ENCODE results near the gene INA.
A peak's percentile ranks its signal among the peaks of the same experiment; 100 is the strongest.
"Not testable (repeated sequence)": the region's sequence is repeated elsewhere in the genome, so short reads cannot be mapped to it uniquely, and the experiment has no call there.

The INA gene

DNA sequence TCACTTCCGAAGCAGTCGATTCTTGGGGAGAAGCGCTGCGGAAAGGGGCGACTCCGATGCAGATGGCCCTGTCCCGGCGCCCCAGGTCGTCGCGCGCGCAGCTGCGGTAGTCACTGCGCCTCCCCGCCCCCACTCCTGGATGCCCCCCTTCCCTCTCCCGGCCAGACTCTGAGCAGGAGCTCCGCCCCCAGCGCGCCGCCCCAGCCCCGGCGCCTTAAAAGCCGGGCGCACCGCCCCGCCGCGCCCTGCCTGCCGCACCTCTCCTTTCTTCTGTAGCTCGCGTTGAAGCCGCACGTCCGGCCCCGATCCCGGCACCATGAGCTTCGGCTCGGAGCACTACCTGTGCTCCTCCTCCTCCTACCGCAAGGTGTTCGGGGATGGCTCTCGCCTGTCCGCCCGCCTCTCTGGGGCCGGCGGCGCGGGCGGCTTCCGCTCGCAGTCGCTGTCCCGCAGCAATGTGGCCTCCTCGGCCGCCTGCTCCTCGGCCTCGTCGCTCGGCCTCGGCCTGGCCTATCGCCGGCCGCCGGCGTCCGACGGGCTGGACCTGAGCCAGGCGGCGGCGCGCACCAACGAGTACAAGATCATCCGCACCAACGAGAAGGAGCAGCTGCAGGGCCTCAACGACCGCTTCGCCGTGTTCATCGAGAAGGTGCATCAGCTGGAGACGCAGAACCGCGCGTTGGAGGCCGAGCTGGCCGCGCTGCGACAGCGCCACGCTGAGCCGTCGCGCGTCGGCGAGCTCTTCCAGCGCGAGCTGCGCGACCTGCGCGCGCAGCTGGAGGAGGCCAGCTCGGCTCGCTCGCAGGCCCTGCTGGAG lies at the start of gene INA:
Gene INA (plus strand): TSS at position 243 of the 817 bp plus-strand sequence. CDS start 74 bp downstream, at position 317.
- peak within 1 kb of the TSS; percentile 64 for H3K9ac ChIP-seq (ENCODE audit: low read length)
- H3K4me3 ChIP-seq (ENCODE audit: low read depth, low read length) = peak within 1 kb of the TSS; percentile 66

DNA sequence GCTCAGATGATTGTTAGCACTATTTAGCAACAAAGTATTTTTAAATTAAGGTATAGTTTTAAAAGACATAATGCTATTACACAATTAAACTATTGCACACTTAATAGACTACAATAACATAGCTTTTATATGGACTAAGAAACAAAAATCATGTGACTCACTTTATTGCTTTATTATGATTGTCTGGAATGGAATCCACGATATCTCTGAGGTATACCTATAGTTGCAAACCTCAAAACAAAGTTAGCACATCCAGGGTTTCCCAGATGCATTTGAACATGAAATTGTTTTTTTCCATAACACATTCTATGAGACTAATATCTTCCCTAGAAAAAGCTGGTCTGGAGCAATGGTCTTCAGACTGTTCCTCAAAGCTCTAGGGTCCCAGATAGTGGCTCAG lies 49.5 kb upstream of the INA start:
- no peak overlapping the region for H3K9ac ChIP-seq (ENCODE audit: low read length)
- H3K27me3 ChIP-seq (ENCODE audit: control insufficient read depth, insufficient read depth, low read length) = no peaks in the 10 kb centered on the region
- H3K9me3 ChIP-seq (ENCODE audit: control insufficient read depth, insufficient read depth, low read depth, low read length) = peaks cover 25% of the 10 kb centered on the region
- H3K36me3 ChIP-seq (ENCODE audit: control insufficient read depth, insufficient read depth, low read length) = no peaks in the 10 kb centered on the region
- H3K27ac ChIP-seq (ENCODE audit: low read depth, low read length) = no peak overlapping the region
- H3K4me1 ChIP-seq (ENCODE audit: control insufficient read depth, insufficient read depth, low read length) = peaks cover 20% of the 10 kb centered on the region
- no peak overlapping the region for H3K4me3 ChIP-seq (ENCODE audit: low read depth, low read length)

More for the DNA sequence above, at the start of gene INA:
- Histone ChIP-seq H3K27ac (ENCODE audit: low read depth, low read length) (no peak within 1 kb of the TSS), H3K9me3 (ENCODE audit: control insufficient read depth, insufficient read depth, low read depth, low read length) (no peaks in the 10 kb centered on the region), H3K27me3 (ENCODE audit: control insufficient read depth, insufficient read depth, low read length) (peaks cover 63% of the 10 kb centered on the region), H3K4me1 (ENCODE audit: control insufficient read depth, insufficient read depth, low read length) (peaks cover 24% of the 10 kb centered on the region), H3K36me3 (ENCODE audit: control insufficient read depth, insufficient read depth, low read length) (no peaks in the 10 kb centered on the region)

DNA sequence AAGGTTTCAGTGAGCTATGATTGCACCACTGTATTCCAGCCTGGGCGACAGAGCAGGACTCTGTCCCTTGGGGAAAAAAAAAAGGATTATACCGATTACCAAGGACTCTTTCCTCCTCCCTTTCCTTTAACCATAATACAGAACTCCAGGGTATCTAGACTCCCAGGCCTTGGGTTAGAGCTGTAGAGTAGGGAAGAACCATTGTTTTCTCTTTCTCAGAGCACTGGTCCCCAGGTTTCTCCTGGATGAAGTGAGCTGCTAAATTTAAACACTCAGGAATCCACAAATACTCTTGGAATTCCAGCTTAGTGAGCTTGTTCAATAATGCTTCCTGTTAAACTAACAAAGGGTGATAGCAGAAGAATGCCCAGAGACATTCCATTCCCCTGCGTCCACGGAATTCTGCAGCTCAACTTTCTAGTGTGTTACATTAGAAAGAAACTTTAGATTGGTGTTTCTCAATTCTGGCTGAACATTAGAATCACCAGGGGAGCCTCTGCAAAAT lies 45.8 kb upstream of the INA start:
- no peaks in the 10 kb centered on the region for H3K36me3 ChIP-seq (ENCODE audit: control insufficient read depth, insufficient read depth, low read length)
- H3K4me3 ChIP-seq (ENCODE audit: low read depth, low read length) = no peak overlapping the region
- no peaks in the 10 kb centered on the region for H3K27me3 ChIP-seq (ENCODE audit: control insufficient read depth, insufficient read depth, low read length)
- peak overlapping the region; percentile 61 for H3K9ac ChIP-seq (ENCODE audit: low read length)
- H3K4me1 ChIP-seq (ENCODE audit: control insufficient read depth, insufficient read depth, low read length) = peaks cover 24% of the 10 kb centered on the region
- H3K9me3 ChIP-seq (ENCODE audit: control insufficient read depth, insufficient read depth, low read depth, low read length) = 0 out of 2 replicates have a peak, but pooled peaks cover 3% of the 10 kb centered on the region
- peak overlapping the region; percentile 88 for H3K27ac ChIP-seq (ENCODE audit: low read depth, low read length)

DNA sequence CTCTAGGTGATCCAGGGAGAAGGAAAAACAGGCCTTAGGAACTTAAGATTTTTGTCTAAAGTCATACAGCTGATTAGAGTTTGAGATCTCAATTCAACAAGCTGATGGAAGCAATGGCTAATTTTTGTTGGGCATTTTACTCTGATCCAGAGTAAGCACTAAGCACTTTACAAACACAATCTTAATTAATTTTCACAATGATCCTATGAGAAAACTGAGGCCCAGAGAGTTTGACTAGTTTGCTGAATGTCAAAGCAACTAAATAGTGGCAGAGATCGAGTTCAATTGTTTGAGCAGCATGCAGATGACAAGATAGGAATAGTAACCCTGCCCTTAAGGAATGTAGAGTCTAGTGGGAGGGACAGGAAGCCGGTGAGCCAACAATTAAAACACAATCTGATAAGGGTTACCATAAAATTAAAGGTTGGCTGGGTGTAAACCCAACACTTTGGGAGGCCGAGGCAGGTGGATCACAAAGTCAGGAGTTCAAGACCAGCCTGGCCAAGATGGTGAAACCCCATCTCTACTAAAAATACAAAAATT lies 44.7 kb upstream of the INA start:
- H3K9me3 ChIP-seq (ENCODE audit: control insufficient read depth, insufficient read depth, low read depth, low read length) = no peaks in the 10 kb centered on the region
- no peaks in the 10 kb centered on the region for H3K36me3 ChIP-seq (ENCODE audit: control insufficient read depth, insufficient read depth, low read length)
- peaks cover 24% of the 10 kb centered on the region for H3K4me1 ChIP-seq (ENCODE audit: control insufficient read depth, insufficient read depth, low read length)
- H3K27ac ChIP-seq (ENCODE audit: low read depth, low read length) = peak overlapping the region; percentile 88
- H3K27me3 ChIP-seq (ENCODE audit: control insufficient read depth, insufficient read depth, low read length) = no peaks in the 10 kb centered on the region
- no peak overlapping the region for H3K4me3 ChIP-seq (ENCODE audit: low read depth, low read length)
- peak overlapping the region; percentile 52 for H3K9ac ChIP-seq (ENCODE audit: low read length)

DNA sequence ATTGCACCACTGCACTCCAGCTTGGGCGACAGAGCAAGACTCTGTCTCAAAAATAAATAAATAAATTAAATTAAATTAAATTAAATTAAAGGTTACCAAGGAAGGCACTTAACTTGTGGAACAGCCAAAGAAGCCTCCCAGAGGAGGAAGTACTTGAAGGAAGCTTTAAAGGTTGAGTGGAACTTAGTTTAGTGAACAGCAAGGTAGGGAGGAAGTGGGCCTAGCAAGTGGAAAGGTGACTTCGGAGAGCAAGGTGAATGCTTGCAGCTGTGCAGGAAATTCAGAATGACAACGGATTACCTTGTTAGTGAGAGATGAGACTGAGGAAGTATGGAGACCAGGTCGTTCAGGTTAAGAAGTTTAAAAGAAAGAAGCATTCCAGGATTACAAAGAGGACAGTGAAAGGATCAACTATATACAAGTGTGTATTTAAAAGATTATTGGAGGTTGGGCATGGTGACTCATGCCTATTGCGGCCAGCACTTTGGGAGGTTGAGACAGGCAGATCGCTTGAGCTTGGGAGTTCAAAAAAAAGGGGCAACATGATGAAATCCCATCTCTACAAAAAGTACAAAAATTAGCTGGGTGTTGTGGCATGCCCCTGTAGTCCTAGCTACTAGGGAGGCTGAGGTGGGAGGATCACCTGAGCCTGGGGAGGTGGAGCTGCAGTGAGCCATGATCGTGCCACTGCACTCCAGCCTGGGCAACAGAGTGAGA lies 44.0 kb upstream of the INA start:
- peak overlapping the region; percentile 42; the same call in 1 of the 2 replicates for H3K27ac ChIP-seq (ENCODE audit: low read depth, low read length)
- peaks cover 24% of the 10 kb centered on the region for H3K4me1 ChIP-seq (ENCODE audit: control insufficient read depth, insufficient read depth, low read length)
- no peaks in the 10 kb centered on the region for H3K27me3 ChIP-seq (ENCODE audit: control insufficient read depth, insufficient read depth, low read length)
- H3K36me3 ChIP-seq (ENCODE audit: control insufficient read depth, insufficient read depth, low read length) = no peaks in the 10 kb centered on the region
- H3K4me3 ChIP-seq (ENCODE audit: low read depth, low read length) = no peak overlapping the region
- H3K9ac ChIP-seq (ENCODE audit: low read length) = peak overlapping the region; percentile 13
- H3K9me3 ChIP-seq (ENCODE audit: control insufficient read depth, insufficient read depth, low read depth, low read length) = no peaks in the 10 kb centered on the region

DNA sequence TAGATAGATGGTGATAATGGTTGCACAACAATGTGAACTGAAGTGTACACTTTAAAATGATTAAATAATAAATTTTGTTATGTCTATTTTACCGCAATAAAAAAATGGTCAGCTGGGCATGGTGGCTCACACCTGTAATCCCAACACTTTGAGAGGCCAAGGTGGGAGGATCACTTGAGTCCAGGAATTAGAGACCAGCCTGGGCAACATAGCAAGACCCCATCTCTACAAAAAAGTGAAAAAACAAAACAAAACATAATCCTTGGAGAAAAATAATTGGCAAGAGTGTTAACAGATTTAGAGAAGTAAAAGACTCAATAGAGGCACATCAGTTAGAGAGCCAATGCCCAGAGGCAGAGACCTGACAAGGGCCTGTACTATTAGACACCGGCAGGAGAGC lies 41.2 kb upstream of the INA start:
- Histone ChIP-seq H3K9ac (ENCODE audit: low read length) (no peak overlapping the region), H3K9me3 (ENCODE audit: control insufficient read depth, insufficient read depth, low read depth, low read length) (no peaks in the 10 kb centered on the region), H3K4me1 (ENCODE audit: control insufficient read depth, insufficient read depth, low read length) (peaks cover 18% of the 10 kb centered on the region), H3K36me3 (ENCODE audit: control insufficient read depth, insufficient read depth, low read length) (no peaks in the 10 kb centered on the region), H3K27me3 (ENCODE audit: control insufficient read depth, insufficient read depth, low read length) (no peaks in the 10 kb centered on the region), H3K27ac (ENCODE audit: low read depth, low read length) (no peak overlapping the region), H3K4me3 (ENCODE audit: low read depth, low read length) (no peak overlapping the region)

DNA sequence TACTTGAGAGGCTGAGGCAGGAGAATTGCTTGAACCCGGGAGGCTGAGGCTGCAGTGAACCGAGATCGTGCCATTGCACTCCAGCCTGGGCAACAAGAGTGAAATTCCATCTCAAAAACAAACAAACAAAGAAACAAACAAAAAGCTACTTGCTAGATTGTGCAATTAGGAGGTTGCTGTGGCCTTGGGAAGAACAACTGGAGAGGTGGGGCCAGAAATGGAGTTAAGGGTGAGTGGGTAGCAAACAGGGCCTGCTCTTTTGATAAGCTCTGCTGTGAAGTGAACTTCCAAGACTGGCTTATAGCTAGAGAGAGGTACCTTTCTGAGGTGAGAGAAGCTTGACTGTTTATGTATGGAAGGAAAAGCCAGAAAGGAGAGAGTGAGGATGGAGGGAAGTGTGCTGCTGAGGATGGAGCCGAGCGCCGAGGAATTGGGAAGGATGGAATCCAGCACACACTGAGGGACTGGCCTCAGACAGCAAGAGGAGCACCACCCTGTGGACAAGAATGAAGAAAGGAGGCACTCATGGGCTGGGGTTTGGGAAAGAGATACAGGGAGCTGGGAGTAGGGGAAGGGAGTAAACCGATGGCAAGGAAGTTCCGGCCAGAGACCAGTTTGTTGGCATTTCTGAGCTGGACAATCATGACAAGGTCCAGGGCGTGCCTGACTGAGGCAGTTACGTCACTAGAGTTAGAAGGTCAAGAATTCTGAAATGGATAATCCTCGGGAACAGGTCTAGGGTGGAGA lies 38.3 kb upstream of the INA start:
- Histone ChIP-seq H3K9ac (ENCODE audit: low read length) (no peak overlapping the region), H3K4me3 (ENCODE audit: low read depth, low read length) (no peak overlapping the region), H3K4me1 (ENCODE audit: control insufficient read depth, insufficient read depth, low read length) (peaks cover 12% of the 10 kb centered on the region), H3K9me3 (ENCODE audit: control insufficient read depth, insufficient read depth, low read depth, low read length) (no peaks in the 10 kb centered on the region), H3K27ac (ENCODE audit: low read depth, low read length) (no peak overlapping the region), H3K27me3 (ENCODE audit: control insufficient read depth, insufficient read depth, low read length) (no peaks in the 10 kb centered on the region), H3K36me3 (ENCODE audit: control insufficient read depth, insufficient read depth, low read length) (no peaks in the 10 kb centered on the region)

DNA sequence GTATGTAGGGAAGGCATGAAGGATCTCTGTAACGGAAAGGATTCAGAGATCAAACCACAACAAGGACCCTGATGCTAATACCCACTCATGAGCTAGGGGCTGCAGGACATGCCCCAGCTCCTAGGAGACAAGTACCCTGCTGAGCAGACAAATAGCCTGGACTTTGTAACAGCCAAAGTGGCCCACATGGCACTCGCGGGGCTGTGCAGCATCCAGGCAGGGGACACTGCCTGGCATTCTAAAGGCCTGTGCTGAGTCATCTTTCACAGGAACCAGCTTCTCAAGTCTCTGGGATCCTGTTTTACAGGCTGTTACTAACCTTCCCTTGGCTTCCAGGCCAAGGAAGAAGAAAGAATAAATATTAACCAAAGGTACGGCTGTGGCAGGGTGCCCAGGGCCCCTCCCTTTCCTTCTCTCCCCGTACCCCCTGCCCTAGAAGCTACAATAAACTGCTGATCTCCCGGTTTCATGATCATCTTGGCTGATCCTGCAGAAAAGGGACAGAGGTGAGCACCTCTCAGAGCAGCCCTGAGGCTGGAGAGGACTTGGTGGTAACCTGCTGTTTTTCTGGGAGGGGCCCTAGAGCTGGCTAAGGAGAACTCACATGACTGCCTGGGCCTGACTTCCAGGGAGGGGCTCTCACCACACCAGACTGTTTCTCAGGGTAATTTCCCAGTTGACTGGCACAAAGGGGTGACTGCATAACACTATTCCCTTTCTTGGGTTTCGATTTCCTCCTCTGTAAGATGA lies 35.5 kb upstream of the INA start:
- Histone ChIP-seq H3K4me1 (ENCODE audit: control insufficient read depth, insufficient read depth, low read length) (peaks cover 12% of the 10 kb centered on the region), H3K9ac (ENCODE audit: low read length) (peak overlapping the region; percentile 65), H3K9me3 (ENCODE audit: control insufficient read depth, insufficient read depth, low read depth, low read length) (no peaks in the 10 kb centered on the region), H3K27ac (ENCODE audit: low read depth, low read length) (peak overlapping the region; percentile 77; the same call in 1 of the 2 replicates), H3K4me3 (ENCODE audit: low read depth, low read length) (no peak overlapping the region), H3K36me3 (ENCODE audit: control insufficient read depth, insufficient read depth, low read length) (no peaks in the 10 kb centered on the region), H3K27me3 (ENCODE audit: control insufficient read depth, insufficient read depth, low read length) (no peaks in the 10 kb centered on the region)

DNA sequence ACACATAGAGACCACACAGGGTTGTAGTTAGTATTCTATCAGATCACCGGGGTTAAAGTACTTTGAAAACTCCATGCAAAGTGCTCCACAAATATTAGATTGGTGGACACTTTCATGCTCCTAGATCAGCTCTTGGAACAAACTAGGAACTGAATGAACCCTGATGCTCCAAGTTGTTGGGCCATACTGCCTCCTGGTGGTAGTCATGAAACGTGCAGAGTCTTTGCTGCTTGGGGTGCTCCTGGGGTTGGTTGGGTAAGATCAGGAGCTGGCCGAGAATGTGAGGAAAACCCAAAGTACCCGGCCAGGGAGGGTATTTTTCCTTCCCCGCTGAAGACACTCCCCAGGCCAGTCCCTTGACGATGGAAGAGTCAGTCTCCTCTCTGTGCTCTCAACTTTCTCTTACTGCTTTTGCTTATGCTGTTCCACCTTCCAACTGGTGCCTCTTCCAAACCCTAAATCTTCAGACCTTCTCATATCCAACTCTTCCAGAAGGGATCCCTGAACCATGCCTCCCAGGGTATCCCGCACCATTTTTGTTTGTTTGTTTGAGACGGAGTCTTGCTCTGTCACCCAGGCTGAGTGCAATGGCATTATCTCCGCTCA lies 32.2 kb upstream of the INA start:
- Histone ChIP-seq H3K9ac (ENCODE audit: low read length) (no peak overlapping the region), H3K9me3 (ENCODE audit: control insufficient read depth, insufficient read depth, low read depth, low read length) (no peaks in the 10 kb centered on the region), H3K36me3 (ENCODE audit: control insufficient read depth, insufficient read depth, low read length) (no peaks in the 10 kb centered on the region), H3K27me3 (ENCODE audit: control insufficient read depth, insufficient read depth, low read length) (no peaks in the 10 kb centered on the region), H3K4me3 (ENCODE audit: low read depth, low read length) (no peak overlapping the region), H3K27ac (ENCODE audit: low read depth, low read length) (no peak overlapping the region), H3K4me1 (ENCODE audit: control insufficient read depth, insufficient read depth, low read length) (peaks cover 12% of the 10 kb centered on the region)

DNA sequence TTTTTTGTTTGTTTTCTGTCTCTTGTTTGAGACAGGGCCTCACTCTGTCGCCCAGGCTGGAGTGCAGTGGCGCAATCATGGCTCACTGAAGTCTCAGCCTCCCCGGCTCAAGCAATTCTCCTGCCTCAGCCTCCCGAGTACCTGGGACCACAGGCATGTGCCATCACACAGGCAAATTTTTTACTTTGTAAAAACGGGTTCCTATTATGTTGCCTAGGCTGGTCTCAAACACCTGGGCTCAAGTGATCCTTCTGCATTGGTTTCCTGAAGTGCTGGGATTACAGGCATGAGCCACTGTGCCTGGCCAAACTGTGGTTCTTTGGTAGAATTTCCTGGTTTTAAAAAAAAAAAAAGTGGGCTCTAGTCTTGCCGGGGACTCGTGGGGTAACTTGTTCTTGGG lies 31.4 kb upstream of the INA start, which contains the start of gene RPEL1:
Gene RPEL1 (plus strand): TSS at position 301 of the 400 bp plus-strand sequence. CDS start 110 bp downstream, outside the sequence.
- not testable (repeated sequence) for H3K9me3 ChIP-seq (ENCODE audit: control insufficient read depth, insufficient read depth, low read depth, low read length); H3K4me3 ChIP-seq (ENCODE audit: low read depth, low read length); H3K27me3 ChIP-seq (ENCODE audit: control insufficient read depth, insufficient read depth, low read length); H3K36me3 ChIP-seq (ENCODE audit: control insufficient read depth, insufficient read depth, low read length); H3K9ac ChIP-seq (ENCODE audit: low read length); H3K27ac ChIP-seq (ENCODE audit: low read depth, low read length)
- H3K4me1 ChIP-seq (ENCODE audit: control insufficient read depth, insufficient read depth, low read length) = peaks cover 12% of the 10 kb centered on the region
